GM12878 (cell line): ENCODE data around the gene MYH10. TPM values are rescaled to one million over a fixed set of nuclear protein-coding genes. Genes with fewer than 3 reads are reported as not detected.

Source experiments
- ATAC-seq: fragments of 200-7000 bp; cut with Tn5 transposase; 3 replicates; pipeline ENCODE4 v1.9.1; 2020; ENCODE audit warnings: mild to moderate bottlenecking, moderate library complexity
- BruUV-seq: library from RNA; stranded (reverse); fragments of 400-500 nt; replicated peaks from 2 replicates; lab custom pipeline; 2021; lab: Mats Ljungman, UMichigan
- CTCF ChIA-PET: fragments of 300-600 bp; sonication (Branson Sonifier 250); formaldehyde crosslinking; extraction: SDS; loops from one replicate; lab custom pipeline; 2021; ENCODE audit warnings: inconsistent platforms; lab: Yijun Ruan, JAX
- POLR2A ChIA-PET: fragments of 350-600 bp; formaldehyde crosslinking; extraction: SDS; loops from one replicate; lab custom pipeline; 2021; ENCODE audit warnings: inconsistent platforms; lab: Charles Lee
- RAD21 ChIA-PET: fragments of 300-600 bp; sonication (Branson Sonifier 250); formaldehyde crosslinking; loops from one replicate; lab custom pipeline; 2023; ENCODE audit warnings: antibody characterized with exemption; ENCODE audit not compliant: unreplicated experiment; lab: Charles Lee
- SMC1A ChIA-PET: fragments of 300-600 bp; sonication (Branson Sonifier 250); formaldehyde crosslinking; loops from one replicate; lab custom pipeline; 2023; ENCODE audit not compliant: unreplicated experiment, uncharacterized antibody; lab: Charles Lee
- DNase-seq: peaks from one replicate; pipeline ENCODE4 v3.0.0-alpha.2; 2011; ENCODE audit warnings: low read depth, low spot score
- FAIRE-seq: peaks from 3 replicates; lab custom pipeline; 2011; peaks lifted over from hg19 to GRCh38; lab: Jason Lieb, UNC
- H2AFZ ChIP-seq: 2 replicates; pipeline ENCODE4 v1.6.0; 2011; ENCODE audit warnings: low read depth, low read length, control low read depth; ENCODE audit not compliant: control insufficient read depth
- H3K27ac ChIP-seq: 2 replicates; pipeline ENCODE4 v1.5.1; 2011; ENCODE audit warnings: control low read depth; ENCODE audit not compliant: control insufficient read depth, insufficient read depth
- H3K27me3 ChIP-seq, 2 experiments: replicated peaks in 1 of 2; 2 replicates each; pipeline versions ENCODE4 v1.6.0 to v1.6.1; 2011; ENCODE audit warnings: low read length in 1 of 2; ENCODE audit not compliant: control insufficient read depth in 2 of 2, insufficient read depth in 2 of 2
- H3K36me3 ChIP-seq, 2 experiments: 2 replicates each; pipeline ENCODE4 v1.5.1; 2011; ENCODE audit warnings: low read length in 1 of 2; ENCODE audit not compliant: control insufficient read depth in 2 of 2, insufficient read depth in 2 of 2
- H3K4me1 ChIP-seq: 2 replicates; pipeline ENCODE4 v1.6.1; 2011; ENCODE audit warnings: mild to moderate bottlenecking, low read length, moderate library complexity, mixed read lengths; ENCODE audit not compliant: control insufficient read depth, insufficient read depth
- H3K4me2 ChIP-seq: 2 replicates; pipeline ENCODE4 v1.6.0; 2011; ENCODE audit warnings: control low read depth; ENCODE audit not compliant: control insufficient read depth, insufficient read depth
- H3K4me3 ChIP-seq: fragments of 200-600 bp; sonication (generic); 2 replicates; pipeline ENCODE4 v1.5.1; 2016
- H3K79me2 ChIP-seq: 2 replicates; pipeline ENCODE4 v1.6.0; 2011; ENCODE audit warnings: low read length; ENCODE audit not compliant: control insufficient read depth, insufficient read depth
- H3K9ac ChIP-seq: 2 replicates; pipeline ENCODE4 v1.8.0; 2011; ENCODE audit warnings: low read length, control low read depth, mixed read lengths; ENCODE audit not compliant: control insufficient read depth, insufficient read depth
- H3K9me3 ChIP-seq: replicated peaks from 3 replicates; pipeline ENCODE4 v1.5.1; 2011; ENCODE audit warnings: mild to moderate bottlenecking, low read length; ENCODE audit not compliant: control insufficient read depth, insufficient read depth
- H4K20me1 ChIP-seq: 2 replicates; pipeline ENCODE4 v1.6.0; 2011; ENCODE audit not compliant: control insufficient read depth, insufficient read depth
- BMI1 ChIP-seq: fragments of 450-650 bp; IDR thresholded peaks from 2 replicates; pipeline ENCODE4 v1.6.1; 2016; ENCODE audit warnings: mild to moderate bottlenecking, moderate library complexity, borderline replicate concordance
- EP300 ChIP-seq, 2 experiments: fragments of 150-350 bp in 1 of 2; IDR thresholded peaks; 2 replicates each; pipeline ENCODE4 v1.6.1; 2011 to 2012; ENCODE audit warnings: low read depth in 2 of 2, low read length in 2 of 2, borderline replicate concordance in 1 of 2, improper control_type of control experiment in 1 of 2, inconsistent platforms in 1 of 2; ENCODE audit not compliant: control insufficient read depth in 1 of 2
- HDAC6 ChIP-seq: fragments of 200-600 bp; sonication (generic); IDR thresholded peaks from one replicate; pipeline ENCODE4 v1.8.0; 2017; ENCODE audit warnings: antibody characterized with exemption; ENCODE audit not compliant: unreplicated experiment
- MEF2A ChIP-seq: IDR thresholded peaks from 2 replicates; pipeline ENCODE4 v1.6.1; 2011; ENCODE audit warnings: low read depth, mild to moderate bottlenecking, low read length, moderate library complexity; ENCODE audit not compliant: insufficient read depth
- MYB ChIP-seq: fragments of 150-350 bp; IDR thresholded peaks from 2 replicates; pipeline ENCODE4 v1.6.1; 2014; ENCODE audit warnings: mild to moderate bottlenecking, low read depth, low read length, borderline replicate concordance
- PRDM15 ChIP-seq: fragments of 450-650 bp; formaldehyde crosslinking; IDR thresholded peaks from 2 replicates; pipeline ENCODE4 v1.4.0; 2020; ENCODE audit warnings: mild to moderate bottlenecking, moderate library complexity
- SMAD5 ChIP-seq: IDR thresholded peaks from 2 replicates; pipeline ENCODE4 v1.6.1; 2016; ENCODE audit warnings: antibody characterized with exemption, low read depth
- SREBF2 ChIP-seq: IDR thresholded peaks from 2 replicates; pipeline ENCODE4 v1.6.1; 2012; ENCODE audit warnings: mild to moderate bottlenecking, low read length
- SUPT20H ChIP-seq: IDR thresholded peaks from 2 replicates; pipeline ENCODE4 v1.6.1; 2011; ENCODE audit warnings: low read depth, mild to moderate bottlenecking, low read length, moderate library complexity, borderline replicate concordance; ENCODE audit not compliant: control insufficient read depth
- TCF12 ChIP-seq: IDR thresholded peaks from 2 replicates; pipeline ENCODE4 v1.6.1; 2011; ENCODE audit warnings: low read depth, mild to moderate bottlenecking, low read length
- WGBS: methylation state at CpG from one replicate; pipeline ENCODE4 v1.1.6; 2016; ENCODE audit warnings: low lambda C conversion rate; ENCODE audit not compliant: insufficient replicate concordance, insufficient coverage; ENCODE audit errors: missing lambda C conversion rate; 5-methylcytosine and 5-hydroxymethylcytosine counted together
- in situ Hi-C: fragments of 300-500 bp; cut with MboI; formaldehyde crosslinking; loops from 9 replicates; pipeline ENCODE4 v1.14.3; 2018; ENCODE audit warnings: mixed read lengths
- intact Hi-C: fragments of 100-400 bp; cut with micrococcal nuclease; formaldehyde crosslinking; loops from one replicate; pipeline ENCODE4 v1.14.2; 2022; ENCODE audit not compliant: unreplicated experiment
- polyA plus RNA-seq, 11 experiments: library from polyadenylated mRNA; depleted of rRNA in 4 of 11; unstranded in 6 of 11; stranded (reverse) in 5 of 11; fragments of >200 nt; fragmentation: Nextera tagmentation in 4 of 11; fragmentation: Illumina TruSeq in 1 of 11; extraction: Ambion mirVana in 4 of 11; extraction: Trizol in 1 of 11; gene quantifications; 1 replicate in 1 of 11; 2 replicates in 10 of 11; pipeline versions ENCODE4 v1.2.1 to v1.2.3, GENCODE V29; 2011 to 2016; ENCODE audit warnings: inconsistent platforms in 2 of 11, missing spikeins in 2 of 11, low read depth in 1 of 11
- total RNA-seq, 4 experiments: library from RNA; depleted of rRNA in 3 of 4; stranded (reverse); fragments of >200 nt in 3 of 4; fragmentation: Illumina TruSeq in 1 of 4; extraction: Trizol in 1 of 4; gene quantifications; 2 replicates each; pipeline versions ENCODE4 v1.2.1 to v1.2.3, GENCODE V29; 2013 to 2021
- TF ChIP-seq, protein P1 (sequence below): IDR thresholded peaks from 2 replicates; pipeline ENCODE4 v1.6.1; 2011; ENCODE audit warnings: borderline replicate concordance, low read depth, mild to moderate bottlenecking, moderate library complexity, low read length; ENCODE audit not compliant: insufficient read depth, poor library complexity, severe bottlenecking
- TF ChIP-seq, protein P2 (sequence below): IDR thresholded peaks from 2 replicates; pipeline ENCODE4 v1.6.1; 2011; ENCODE audit warnings: low read depth, mild to moderate bottlenecking, low read length, moderate library complexity, borderline replicate concordance; ENCODE audit errors: extremely low read depth
- TF ChIP-seq, protein P3 (sequence below): fragments of 150-350 bp; IDR thresholded peaks from 2 replicates; pipeline ENCODE4 v1.6.1; 2014; ENCODE audit warnings: mild to moderate bottlenecking, low read depth, low read length

Gene MYH10
- total and polyA plus RNA-seq, 10 of the 15 experiments (the other 5 are each of a cell fraction or from before 2014, with no cell fraction given), result 0.33 to 7.1 (median 1.0) TPM

- intact Hi-C loops, result no loop called here
- RAD21 ChIA-PET, result no interaction called here
- Histone ChIP-seq H4K20me1 (no peaks in the 10 kb centered on the region), H3K4me1 (no peaks in the 10 kb centered on the region), H3K27ac (no peak overlapping the region), H3K4me2 (no peak overlapping the region), H3K4me3 (no peak overlapping the region), H3K9me3 (no peaks in the 10 kb centered on the region), H2AFZ (no peak overlapping the region), H3K36me3 (no peaks in the 10 kb centered on the region), H3K79me2 (no peaks in the 10 kb centered on the region), H3K27me3 (no peaks in the 10 kb centered on the region; a peak in 2 of 4 replicates), H3K9ac (no peak overlapping the region)
- 42% methylated on average over 9 of the region's 9 CpGs for WGBS
- TF ChIP-seq PRDM15, result no peak
- no peak for TF ChIP-seq BMI1
- TF ChIP-seq, protein P1, sequence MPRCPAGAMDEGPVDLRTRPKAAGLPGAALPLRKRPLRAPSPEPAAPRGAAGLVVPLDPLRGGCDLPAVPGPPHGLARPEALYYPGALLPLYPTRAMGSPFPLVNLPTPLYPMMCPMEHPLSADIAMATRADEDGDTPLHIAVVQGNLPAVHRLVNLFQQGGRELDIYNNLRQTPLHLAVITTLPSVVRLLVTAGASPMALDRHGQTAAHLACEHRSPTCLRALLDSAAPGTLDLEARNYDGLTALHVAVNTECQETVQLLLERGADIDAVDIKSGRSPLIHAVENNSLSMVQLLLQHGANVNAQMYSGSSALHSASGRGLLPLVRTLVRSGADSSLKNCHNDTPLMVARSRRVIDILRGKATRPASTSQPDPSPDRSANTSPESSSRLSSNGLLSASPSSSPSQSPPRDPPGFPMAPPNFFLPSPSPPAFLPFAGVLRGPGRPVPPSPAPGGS, result no peak
- no peak for TF ChIP-seq MEF2A
- TF ChIP-seq HDAC6, result no peak
- TF ChIP-seq, protein P2, sequence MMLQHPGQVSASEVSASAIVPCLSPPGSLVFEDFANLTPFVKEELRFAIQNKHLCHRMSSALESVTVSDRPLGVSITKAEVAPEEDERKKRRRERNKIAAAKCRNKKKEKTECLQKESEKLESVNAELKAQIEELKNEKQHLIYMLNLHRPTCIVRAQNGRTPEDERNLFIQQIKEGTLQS, result no peak
- TF ChIP-seq SUPT20H, result no peak
- TF ChIP-seq SREBF2, result no peak
- TF ChIP-seq MYB, result no peak
- TF ChIP-seq, protein P3, sequence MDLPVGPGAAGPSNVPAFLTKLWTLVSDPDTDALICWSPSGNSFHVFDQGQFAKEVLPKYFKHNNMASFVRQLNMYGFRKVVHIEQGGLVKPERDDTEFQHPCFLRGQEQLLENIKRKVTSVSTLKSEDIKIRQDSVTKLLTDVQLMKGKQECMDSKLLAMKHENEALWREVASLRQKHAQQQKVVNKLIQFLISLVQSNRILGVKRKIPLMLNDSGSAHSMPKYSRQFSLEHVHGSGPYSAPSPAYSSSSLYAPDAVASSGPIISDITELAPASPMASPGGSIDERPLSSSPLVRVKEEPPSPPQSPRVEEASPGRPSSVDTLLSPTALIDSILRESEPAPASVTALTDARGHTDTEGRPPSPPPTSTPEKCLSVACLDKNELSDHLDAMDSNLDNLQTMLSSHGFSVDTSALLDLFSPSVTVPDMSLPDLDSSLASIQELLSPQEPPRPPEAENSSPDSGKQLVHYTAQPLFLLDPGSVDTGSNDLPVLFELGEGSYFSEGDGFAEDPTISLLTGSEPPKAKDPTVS, result no peak
- no peak for TF ChIP-seq EP300 (IDR thresholded peaks at IDR 0.05; ENCODE audit: borderline replicate concordance in 1 of 2, control insufficient read depth in 1 of 2, low read depth in 2 of 2, low read length in 2 of 2)
- no peak for TF ChIP-seq SMAD5
- TF ChIP-seq TCF12, result no peak
- SMC1A ChIA-PET, result no interaction called here
- FAIRE-seq (no peak), DNase-seq (no peak), ATAC-seq (no peak)
- BruUV-seq, result no TSS peak
- POLR2A ChIA-PET, result no interaction called here
- in situ Hi-C loops, result no loop called here
- CTCF ChIA-PET, result no interaction called here
These were observed 126.7 kb downstream of the MYH10 start for GRCh38 chr17:8503807-8504206.
